Muscle layer of colon (tissue), 2 donors: Measurements from ENCODE around the gene EVI5.

Experiments
- H3K27ac ChIP-seq: one replicate; pipeline ENCODE4 v1.7.0; 2013; ENCODE audit warnings: low read depth, mild to moderate bottlenecking, low read length, moderate library complexity
- H3K27me3 ChIP-seq, 2 donors: one replicate each; pipeline ENCODE4 v1.7.0; 2013; ENCODE audit warnings: low read length in 2 of 2, mild to moderate bottlenecking in 2 of 2; ENCODE audit not compliant: insufficient read depth in 2 of 2, control insufficient read depth in 1 of 2
- H3K36me3 ChIP-seq: one replicate; pipeline ENCODE4 v1.7.0; 2013; ENCODE audit warnings: mild to moderate bottlenecking, low read length; ENCODE audit not compliant: insufficient read depth
- H3K4me1 ChIP-seq: one replicate; pipeline ENCODE4 v1.7.0; 2013; ENCODE audit warnings: mild to moderate bottlenecking, low read length; ENCODE audit not compliant: insufficient read depth
- H3K4me3 ChIP-seq, 2 donors: one replicate each; pipeline ENCODE4 v1.7.0; 2013; ENCODE audit warnings: low read length in 2 of 2, low read depth in 1 of 2, mild to moderate bottlenecking in 1 of 2, moderate library complexity in 1 of 2
- H3K9ac ChIP-seq: one replicate; pipeline ENCODE4 v1.7.0; 2013; ENCODE audit warnings: low read length
- H3K9me3 ChIP-seq: one replicate; pipeline ENCODE4 v1.7.0; 2013; ENCODE audit warnings: mild to moderate bottlenecking, low read length
- donor health status: abdominal sarcoma.
- donor health status: Adenocarcinoma of cecum.

The EVI5 gene

GRCh38 chr1:92504291-92505014 lies 280.5 kb downstream of the EVI5 start:
- H3K27me3 ChIP-seq = no peaks in the 10 kb centered on the region

GRCh38 chr1:92503926-92504285 lies 281.0 kb downstream of the EVI5 start:
- H3K9me3 ChIP-seq = peaks cover 5% of the 10 kb centered on the region
- no peak overlapping the region for H3K4me3 ChIP-seq
- H3K4me1 ChIP-seq = no peaks in the 10 kb centered on the region
- no peaks in the 10 kb centered on the region for H3K27me3 ChIP-seq
- no peak overlapping the region for H3K9ac ChIP-seq
- no peaks in the 10 kb centered on the region for H3K36me3 ChIP-seq
- H3K27ac ChIP-seq = no peak overlapping the region

More at GRCh38 chr1:92504291-92505014, 280.5 kb downstream of the EVI5 start:
- Histone ChIP-seq H3K27ac (no peak overlapping the region), H3K9ac (no peak overlapping the region), H3K4me1 (no peaks in the 10 kb centered on the region), H3K9me3 (peaks cover 5% of the 10 kb centered on the region), H3K4me3 (no peak overlapping the region), H3K36me3 (no peaks in the 10 kb centered on the region)

- Histone ChIP-seq H3K9me3 (peaks cover 5% of the 10 kb centered on the region), H3K9ac (no peak overlapping the region), H3K27ac (no peak overlapping the region), H3K4me1 (no peaks in the 10 kb centered on the region), H3K36me3 (no peaks in the 10 kb centered on the region), H3K27me3 (no peaks in the 10 kb centered on the region), H3K4me3 (no peak overlapping the region)
These were observed 281.6 kb downstream of the EVI5 start for GRCh38 chr1:92503043-92503925.

- Histone ChIP-seq H3K9me3 (peaks cover 5% of the 10 kb centered on the region), H3K36me3 (no peaks in the 10 kb centered on the region), H3K4me1 (no peaks in the 10 kb centered on the region), H3K27ac (no peak overlapping the region), H3K9ac (no peak overlapping the region), H3K27me3 (no peaks in the 10 kb centered on the region), H3K4me3 (no peak overlapping the region)
These were observed 282.7 kb downstream of the EVI5 start for GRCh38 chr1:92502247-92502646.

- Histone ChIP-seq H3K36me3 (no peaks in the 10 kb centered on the region), H3K27me3 (no peaks in the 10 kb centered on the region), H3K9ac (no peak overlapping the region), H3K4me1 (no peaks in the 10 kb centered on the region), H3K9me3 (no peaks in the 10 kb centered on the region), H3K4me3 (no peak overlapping the region), H3K27ac (no peak overlapping the region)
These were observed 284.4 kb downstream of the EVI5 start for GRCh38 chr1:92500552-92500951.

GRCh38 chr1:92495392-92496063 lies 289.4 kb downstream of the EVI5 start:
- Histone ChIP-seq H3K36me3 (no peaks in the 10 kb centered on the region), H3K9me3 (no peaks in the 10 kb centered on the region), H3K4me3 (no peak overlapping the region), H3K27ac (no peak overlapping the region), H3K9ac (no peak overlapping the region), H3K4me1 (no peaks in the 10 kb centered on the region), H3K27me3 (no peaks in the 10 kb centered on the region)

GRCh38 chr1:92494485-92495141 lies 290.3 kb downstream of the EVI5 start:
- no peak overlapping the region for H3K27ac ChIP-seq
- H3K4me1 ChIP-seq = no peaks in the 10 kb centered on the region
- H3K4me3 ChIP-seq = no peak overlapping the region
- H3K27me3 ChIP-seq = no peaks in the 10 kb centered on the region
- H3K36me3 ChIP-seq = no peaks in the 10 kb centered on the region
- no peaks in the 10 kb centered on the region for H3K9me3 ChIP-seq
- H3K9ac ChIP-seq = no peak overlapping the region

- Histone ChIP-seq H3K36me3 (no peaks in the 10 kb centered on the region), H3K27ac (no peak overlapping the region), H3K9ac (no peak overlapping the region), H3K27me3 (no peaks in the 10 kb centered on the region), H3K4me3 (no peak overlapping the region), H3K4me1 (no peaks in the 10 kb centered on the region), H3K9me3 (no peaks in the 10 kb centered on the region)
These were observed 291.8 kb downstream of the EVI5 start for GRCh38 chr1:92493139-92493538.

- H3K36me3 ChIP-seq = no peaks in the 10 kb centered on the region
- no peak overlapping the region for H3K4me3 ChIP-seq
- H3K9ac ChIP-seq = no peak overlapping the region
- H3K4me1 ChIP-seq = peaks cover 14% of the 10 kb centered on the region
- no peaks in the 10 kb centered on the region for H3K9me3 ChIP-seq
- no peak overlapping the region for H3K27ac ChIP-seq
- peaks cover 20 to 29% of the 10 kb centered on the region in 2 donors for H3K27me3 ChIP-seq
These were observed 296.1 kb downstream of the EVI5 start for GRCh38 chr1:92488832-92489231.

- H3K9me3 ChIP-seq = no peaks in the 10 kb centered on the region
- no peak overlapping the region for H3K27ac ChIP-seq
- no peaks in the 10 kb centered on the region for H3K36me3 ChIP-seq
- no peak overlapping the region for H3K9ac ChIP-seq
- H3K4me1 ChIP-seq = peaks cover 18% of the 10 kb centered on the region
- no peak overlapping the region for H3K4me3 ChIP-seq
- H3K27me3 ChIP-seq = peaks cover 24 to 34% of the 10 kb centered on the region in 2 donors
These were observed 296.5 kb downstream of the EVI5 start for GRCh38 chr1:92488416-92488815.

GRCh38 chr1:92487078-92487605 lies 297.8 kb downstream of the EVI5 start:
- Histone ChIP-seq H3K27ac (no peak overlapping the region), H3K27me3 (peaks cover 36 to 46% of the 10 kb centered on the region in 2 donors), H3K36me3 (no peaks in the 10 kb centered on the region), H3K4me3 (peak overlapping the region in 1 of 2 donors; percentile 14), H3K9me3 (no peaks in the 10 kb centered on the region), H3K4me1 (peaks cover 31% of the 10 kb centered on the region), H3K9ac (no peak overlapping the region)
